IPS DF 4.7 (cell line): Measurements from ENCODE around the gene WASF2.
"Not testable (repeated sequence)": the region's sequence is repeated elsewhere in the genome, so short reads cannot be mapped to it uniquely, and the experiment has no call there.

Experiments
- DNase-seq: peaks from one replicate; pipeline ENCODE4 v3.0.0-alpha.2; 2013; ENCODE audit warnings: low spot score; ENCODE audit errors: extremely low read depth

The WASF2 gene

DNA sequence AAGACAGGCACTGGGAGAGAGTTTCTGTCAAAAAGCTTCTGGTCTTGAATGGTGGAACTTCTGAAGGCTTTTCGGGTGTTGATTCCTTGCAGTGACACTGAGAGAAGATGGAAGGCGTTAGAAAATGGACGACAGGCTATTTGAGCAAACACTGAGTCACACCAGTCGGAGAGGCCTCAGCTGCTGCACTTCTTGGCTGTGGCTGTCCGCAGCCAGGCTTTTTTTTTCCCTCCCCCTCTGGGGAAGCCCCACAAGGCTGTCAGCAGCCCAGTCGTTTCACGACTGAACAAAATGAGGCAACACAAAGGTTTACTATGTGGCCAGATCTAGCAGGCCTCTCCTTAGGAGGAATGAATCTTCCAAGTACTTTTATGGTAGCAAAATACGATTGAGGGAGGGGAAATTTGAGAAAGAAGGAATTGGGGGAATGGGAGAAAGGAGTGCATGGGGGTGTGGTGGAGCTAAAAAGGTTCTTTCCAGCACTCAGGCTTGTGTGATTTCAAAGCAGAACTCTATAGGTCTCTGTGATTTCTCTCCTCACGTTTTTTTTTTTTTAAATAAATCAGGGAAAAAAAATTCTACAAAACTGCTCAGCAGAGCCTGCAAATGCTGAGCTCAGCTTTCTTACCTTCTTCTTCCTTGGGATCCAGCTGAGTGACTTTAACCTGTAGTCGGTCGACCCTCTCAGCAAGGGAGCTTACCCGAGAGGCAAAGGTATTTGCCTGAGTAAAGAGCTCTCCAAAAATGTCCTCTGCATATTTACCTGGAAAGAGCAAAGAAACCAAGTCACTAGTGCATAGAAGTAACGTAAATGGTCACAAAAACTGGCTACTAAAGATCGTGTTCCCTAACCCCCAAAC is 71.4 kb downstream of the WASF2 start:
- DNase-seq, result no peak

DNA sequence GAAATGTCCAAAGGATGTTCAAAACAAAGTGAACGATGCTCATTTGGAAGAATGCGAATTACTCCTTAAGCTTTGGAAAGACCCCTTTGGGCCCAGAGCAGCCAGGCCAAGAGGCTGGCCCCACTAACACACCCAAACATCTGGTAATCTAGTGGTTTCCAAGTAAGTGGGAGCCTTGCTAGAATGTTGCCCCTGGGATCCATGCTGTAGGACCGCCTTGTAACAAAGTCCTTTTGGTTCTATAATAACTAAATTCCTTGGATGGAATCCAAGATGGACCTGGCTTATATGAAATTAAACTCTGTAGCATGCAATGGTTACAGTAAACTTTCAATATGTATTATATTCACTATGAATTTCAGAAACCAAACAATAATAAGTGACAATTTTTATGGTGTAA is 72.3 kb downstream of the WASF2 start:
- DNase-seq, result no peak

DNA sequence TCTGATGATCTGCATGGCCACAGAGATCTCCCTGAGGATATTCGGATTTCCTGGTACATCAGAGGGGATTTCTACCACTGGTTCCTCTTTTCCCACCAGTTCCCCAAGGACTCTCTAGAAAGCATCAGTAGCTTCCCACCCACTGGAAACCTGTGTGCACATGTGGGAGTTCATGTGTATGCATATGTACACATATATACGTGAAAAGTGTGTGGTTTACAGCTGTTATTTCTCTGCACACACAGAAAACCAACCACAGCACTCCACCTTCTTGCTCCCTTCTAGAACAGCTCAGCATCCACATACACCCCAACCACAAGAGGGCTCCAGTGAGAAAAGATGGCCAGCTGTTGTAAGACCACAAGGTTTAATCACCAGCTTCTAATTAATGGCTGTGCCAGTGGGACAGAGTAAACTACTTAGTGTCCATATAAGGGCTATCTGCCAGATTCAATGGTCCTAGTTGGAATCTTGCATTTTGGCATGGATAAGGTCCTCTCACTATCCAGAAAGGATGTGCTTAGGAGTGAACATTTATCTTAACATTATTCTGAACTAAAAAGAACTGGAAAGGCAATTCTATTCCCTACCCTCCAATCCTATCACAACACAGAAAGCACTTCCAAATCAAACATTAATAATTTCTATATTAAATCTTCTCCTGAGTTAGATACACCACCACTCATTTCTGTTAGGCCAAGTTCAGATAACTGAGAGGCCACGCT is 73.4 kb downstream of the WASF2 start:
- no peak for DNase-seq

DNA sequence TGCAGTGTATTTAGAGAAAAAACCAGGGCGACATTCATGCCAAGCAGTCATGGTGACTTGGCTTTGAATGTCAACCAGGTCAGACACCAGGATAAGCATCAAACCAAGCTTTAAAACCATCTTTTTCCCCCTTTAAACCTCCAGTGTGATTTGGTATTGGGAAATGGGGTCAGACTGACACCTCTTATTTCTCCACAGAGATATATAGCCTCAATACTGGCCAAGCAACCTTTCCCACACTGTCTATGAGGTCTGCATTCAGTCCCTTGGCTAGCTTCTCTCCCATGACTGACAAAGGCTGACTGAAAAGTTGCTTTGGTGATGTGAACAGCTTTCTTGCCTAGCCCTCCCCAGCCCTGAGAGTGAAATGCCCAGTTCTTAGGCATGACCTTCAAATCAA is 75.9 kb downstream of the WASF2 start:
- DNase-seq, result no peak

DNA sequence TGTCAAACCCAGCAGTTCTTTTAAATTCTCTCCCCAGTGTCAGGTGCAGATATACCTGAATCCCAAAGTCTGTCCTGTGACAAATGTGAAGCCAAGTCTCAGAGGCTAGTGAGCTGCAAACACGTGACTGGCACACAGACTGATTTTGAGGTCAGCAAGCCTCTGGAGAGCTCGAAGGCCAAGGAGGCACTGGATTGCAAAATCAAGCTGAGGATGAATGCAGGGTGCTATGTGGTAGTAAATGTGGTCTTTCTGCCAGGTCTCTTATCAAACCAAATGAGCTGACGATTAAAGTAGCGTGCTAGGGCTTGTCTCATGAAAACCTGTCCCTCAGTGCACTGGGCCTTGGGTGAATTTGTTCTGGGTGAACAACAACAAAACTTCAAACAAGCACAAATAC is 77.0 kb downstream of the WASF2 start:
- DNase-seq, result no peak

DNA sequence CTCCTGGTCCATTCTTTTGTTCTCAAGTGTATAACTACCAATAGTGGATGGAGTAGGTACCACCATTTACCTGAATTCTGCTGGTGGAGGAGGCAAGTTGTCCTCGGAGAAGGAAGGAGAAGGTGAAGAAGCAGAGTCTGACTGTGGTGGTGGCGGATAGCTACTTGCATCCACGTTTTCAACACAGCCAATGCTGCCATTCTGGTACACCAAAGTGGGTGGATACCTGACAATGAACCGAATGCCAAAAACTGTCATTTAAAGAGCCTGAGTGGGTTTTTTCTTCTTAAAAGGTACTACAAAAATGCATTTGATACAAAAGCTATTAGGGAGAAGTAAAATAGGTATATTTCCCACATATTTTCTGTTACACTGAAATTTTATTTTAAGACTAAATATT is 77.5 kb downstream of the WASF2 start:
- no peak for DNase-seq

DNA sequence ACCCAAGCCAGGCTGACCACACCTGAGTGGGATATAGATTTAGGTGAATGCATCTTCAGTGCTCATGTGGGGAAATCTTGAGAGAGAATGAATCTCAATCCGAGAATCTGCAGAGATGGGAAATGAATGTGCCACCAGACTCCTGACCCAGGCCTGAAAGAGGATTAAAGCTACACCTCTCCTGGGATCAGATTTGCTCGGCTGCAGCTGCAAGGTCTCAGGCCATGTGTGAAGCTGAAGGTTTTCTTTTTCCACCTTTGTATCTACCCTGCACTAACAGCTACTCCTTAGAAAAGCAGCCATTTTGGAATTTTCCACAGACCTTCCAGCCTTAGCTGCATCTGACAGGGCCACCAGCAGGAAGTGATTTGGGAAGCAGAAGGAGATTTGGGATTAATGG is 79.3 kb downstream of the WASF2 start:
- no peak for DNase-seq

DNA sequence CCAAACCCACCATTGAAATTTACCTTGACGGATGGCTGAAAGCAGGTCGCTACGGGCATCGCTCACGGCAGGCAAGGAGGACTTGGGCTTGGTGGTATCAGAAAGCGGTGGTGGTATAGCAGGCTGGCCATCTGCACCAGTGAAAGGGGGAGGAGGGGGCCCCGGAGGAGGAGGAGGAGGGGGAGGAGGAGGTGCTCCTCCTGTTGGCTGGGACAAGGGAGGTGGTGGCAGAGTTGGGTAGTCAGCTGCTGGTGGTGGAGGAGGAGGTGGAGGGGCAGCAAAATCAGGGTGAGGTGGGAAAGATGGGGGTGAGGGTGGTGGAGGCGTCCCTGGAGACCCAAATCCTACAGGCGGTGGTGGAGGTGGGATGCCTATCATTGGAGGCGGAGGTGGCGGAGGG is 80.3 kb downstream of the WASF2 start:
- no peak for DNase-seq

DNA sequence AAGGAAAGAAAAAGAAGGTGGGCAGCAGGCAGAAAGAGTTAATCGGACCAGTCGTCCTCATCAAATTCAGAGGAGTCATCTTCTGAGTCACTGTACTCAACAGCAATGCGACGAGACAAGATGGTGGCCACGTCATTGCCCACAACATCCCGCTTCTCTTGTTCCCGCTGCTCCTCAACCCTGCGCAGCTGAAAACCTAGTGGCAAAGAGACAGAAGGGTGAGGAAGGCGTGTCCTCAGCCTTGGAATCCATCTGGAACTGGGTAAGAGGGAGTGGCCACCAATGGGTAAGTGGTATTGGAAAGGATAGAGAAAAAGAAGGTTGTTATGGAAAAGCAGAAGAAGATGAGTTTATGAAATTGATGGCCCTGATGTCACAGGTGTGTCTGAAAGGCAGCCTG is 81.8 kb downstream of the WASF2 start:
- no peak for DNase-seq

DNA sequence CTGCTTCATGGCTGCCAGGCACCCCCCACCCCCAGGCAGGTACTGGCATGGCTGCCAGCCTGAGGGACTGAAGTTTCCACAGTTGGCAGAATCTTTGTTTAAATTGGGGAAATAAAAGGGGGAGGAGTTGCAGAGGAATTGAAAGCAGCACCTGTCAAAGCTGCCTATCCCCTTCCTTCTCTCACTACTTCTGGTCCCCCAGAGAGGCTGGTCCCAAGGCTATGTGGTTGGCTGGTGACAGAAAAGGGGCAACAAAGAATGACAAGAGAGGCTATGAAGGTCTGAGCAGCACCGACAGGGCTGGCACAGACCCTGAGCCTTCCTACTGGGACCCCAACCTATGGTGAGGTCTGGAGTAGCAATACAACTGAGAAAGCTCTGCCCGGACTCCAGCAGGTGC is 83.2 kb downstream of the WASF2 start:
- not testable (repeated sequence) for DNase-seq

DNA sequence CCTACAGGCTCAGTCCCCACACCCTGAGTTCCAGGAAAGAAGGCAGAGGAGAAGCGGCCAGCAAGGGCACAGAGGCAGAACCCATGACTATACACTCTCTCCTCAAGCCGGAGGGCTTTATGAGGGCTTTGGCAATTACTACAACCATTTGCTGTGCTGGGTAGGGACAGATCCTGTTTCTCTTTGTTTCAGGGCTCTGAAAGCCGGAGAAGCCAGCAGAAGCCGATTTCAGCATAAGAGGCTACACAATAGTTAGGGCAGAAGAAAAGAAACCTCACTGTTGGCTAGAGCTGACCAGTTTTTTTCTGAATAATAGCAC is 83.6 kb downstream of the WASF2 start:
- DNase-seq, result no peak

DNA sequence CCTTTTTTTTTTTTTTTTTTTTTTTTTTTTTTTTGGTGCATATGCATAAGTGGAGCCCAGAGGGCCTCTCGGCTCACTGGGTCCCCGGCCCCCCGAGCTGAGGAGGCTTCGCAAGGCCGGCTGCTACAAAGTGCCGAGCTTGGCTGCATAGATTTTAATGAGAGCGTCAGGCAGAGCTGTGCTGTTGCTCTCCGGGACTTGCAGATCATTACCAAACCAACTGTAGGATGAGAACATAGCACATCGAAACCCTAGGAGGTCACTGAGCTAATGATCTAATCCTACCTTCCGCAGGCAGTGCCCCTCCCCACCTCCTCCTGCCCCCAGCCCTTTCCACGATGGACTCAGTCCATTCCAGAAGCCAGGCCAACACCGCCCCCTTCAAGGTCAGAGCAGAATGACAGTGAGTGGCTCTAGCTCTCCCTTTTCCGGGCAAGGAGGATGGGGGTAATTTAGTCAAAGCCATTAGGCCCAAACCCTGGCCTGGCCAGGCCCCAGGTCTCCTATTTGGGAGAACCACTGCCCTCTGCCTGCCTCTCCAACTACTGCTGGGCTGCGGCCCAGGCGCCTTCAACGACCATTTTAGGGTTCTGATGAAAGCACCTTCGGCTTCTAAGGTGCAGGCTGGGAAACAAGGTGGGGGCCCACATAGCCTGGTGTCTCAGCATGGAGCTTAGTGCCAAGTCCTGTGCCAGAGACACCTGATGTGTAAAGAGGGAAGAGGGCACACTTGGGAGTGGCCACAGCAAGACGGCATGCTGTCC is 84.2 kb downstream of the WASF2 start:
- DNase-seq, result not testable (repeated sequence)

DNA sequence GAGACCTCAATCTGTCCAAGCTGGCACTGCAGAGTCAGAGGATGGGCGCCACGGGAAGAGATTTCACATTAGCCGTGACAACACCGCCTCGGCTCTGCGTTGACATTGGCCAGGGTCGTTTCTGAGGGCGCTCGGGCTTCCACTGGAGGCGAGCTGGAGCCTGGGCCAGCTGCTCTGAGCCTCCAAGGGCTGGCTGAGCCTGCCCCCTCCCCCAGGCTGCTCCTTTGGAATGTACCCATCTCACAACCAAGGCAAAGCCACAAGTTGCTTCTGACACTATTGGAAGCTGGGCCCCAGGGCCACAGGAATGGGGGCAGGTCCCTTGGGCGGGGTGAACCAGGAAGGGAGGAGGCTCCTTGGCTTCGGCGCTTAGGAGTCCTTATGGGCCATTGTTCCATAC is 84.9 kb downstream of the WASF2 start:
- no peak for DNase-seq

DNA sequence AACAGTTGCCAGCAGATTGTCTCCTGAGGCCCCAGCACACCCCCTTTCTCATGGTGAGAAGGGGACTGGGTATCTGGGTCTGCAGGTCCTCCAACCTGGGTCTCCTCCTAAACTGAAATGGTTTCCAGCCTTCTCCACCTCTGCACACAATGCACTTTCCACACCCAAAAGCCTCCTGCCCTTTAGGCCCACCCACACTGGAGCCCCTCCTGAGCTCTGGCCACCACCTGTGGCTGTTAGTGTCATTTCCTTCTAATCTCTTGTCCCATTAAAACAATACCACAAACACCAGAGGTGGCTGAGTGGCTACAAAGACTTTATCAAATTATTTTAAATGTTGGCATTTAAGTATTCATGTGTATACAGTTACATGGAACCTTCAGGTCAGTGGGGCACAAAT is 86.0 kb downstream of the WASF2 start:
- no peak for DNase-seq

DNA sequence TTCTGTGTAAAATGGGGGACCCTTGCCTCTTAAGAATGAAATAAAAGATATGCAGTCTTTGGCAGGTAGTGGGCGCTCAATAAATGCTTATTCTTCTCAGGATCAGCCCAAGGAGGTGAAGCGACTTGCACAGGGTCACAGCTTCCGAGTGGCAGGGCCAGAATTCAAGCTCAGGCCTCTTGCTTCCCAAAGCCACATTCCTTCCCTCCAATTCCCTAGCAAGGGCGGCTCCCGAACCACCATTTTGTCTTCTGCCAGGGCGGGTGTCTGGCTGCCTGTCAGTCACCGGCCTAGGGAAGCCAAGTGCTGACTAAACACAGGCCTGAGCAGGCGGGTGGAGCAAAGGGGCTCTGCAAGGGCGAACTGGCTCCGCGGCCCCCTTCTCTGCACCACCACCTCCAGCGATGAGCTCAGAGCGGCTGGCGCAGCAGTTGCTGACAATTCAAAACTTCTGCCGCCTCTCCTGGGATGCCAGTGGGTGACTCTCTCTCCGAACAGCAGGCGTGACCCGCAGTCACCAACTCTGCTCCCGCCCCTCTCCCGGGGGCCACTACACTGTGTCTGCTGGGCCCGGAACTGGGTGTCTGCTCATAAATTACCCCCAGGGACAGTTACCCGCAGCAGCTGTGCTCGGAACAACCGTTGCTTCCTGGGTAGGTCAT is 86.8 kb downstream of the WASF2 start:
- no peak for DNase-seq

DNA sequence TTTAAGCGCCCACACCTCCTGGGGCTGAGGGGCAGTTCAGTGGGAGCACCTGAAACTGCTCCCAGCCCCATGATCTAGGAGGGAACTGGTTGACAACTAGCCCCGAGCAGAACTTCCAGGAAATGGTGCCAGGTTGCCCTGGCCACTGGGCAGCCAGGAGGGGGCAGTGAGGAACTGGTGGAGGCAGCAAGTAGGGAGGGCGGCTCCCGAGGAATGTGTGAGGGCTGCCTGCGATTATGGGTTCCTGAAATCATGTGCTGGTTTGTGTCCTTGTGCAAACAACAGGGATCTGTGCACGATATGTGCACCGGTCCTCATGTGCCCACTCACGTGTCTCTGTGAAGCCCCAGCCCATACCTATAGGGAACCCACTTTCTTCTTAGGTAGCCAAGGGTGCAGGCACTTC is 87.6 kb downstream of the WASF2 start:
- no peak for DNase-seq

DNA sequence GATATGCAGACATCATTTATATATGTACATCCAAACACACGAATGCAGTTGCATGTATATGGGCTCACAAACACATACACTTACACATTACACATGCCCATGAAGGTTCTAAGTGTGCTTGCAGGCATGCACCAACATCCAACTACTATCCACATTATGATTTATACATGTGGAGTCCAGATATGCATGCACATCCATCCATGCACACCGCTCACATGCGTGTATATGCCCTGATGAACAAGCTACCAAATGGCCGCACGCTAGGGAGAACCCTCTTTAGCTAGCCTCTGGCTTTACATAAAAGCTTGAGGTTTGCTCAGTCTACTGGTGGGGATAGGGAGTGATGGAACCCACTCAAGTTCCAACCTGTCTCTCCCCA is 89.0 kb downstream of the WASF2 start:
- DNase-seq, result no peak

DNA sequence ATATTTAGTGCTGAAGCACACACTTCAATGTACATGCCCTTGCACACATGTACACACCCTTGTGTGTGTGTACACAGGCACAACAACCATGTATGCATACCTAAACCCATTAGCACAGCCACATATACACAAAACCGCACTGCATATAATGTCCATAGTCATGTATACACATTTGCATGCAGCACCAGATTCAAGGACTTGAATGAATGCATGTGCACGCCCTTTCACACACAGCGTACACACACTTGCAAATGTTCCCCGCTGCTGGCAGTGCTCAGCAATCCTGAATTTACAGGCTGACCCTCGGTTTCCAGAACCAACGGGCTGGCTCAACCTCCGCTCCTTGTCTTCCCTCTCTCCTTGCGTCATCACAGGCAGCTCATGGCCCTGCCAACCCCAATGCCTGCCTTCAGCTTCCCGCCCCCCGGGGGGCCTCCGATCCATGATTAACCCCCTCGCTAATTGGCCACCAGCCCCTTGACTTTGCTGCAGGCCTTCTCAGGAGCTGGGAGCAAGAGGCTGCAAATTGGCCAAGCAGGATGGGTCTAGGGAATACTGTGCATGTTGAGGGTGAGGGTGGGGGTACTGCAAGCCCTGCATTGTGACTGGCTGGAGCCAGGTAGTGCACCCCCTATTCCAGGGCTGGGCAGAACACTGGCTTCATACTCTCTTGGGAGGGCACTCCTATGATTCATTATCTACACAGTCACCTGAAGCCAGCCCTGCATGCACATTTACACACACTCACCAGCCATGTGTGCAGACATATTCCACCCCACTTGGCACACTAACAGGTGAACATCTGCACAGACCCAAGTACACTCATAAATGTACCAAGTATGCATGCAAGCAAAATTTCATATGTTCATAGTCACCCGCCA is 89.6 kb downstream of the WASF2 start:
- no peak for DNase-seq

DNA sequence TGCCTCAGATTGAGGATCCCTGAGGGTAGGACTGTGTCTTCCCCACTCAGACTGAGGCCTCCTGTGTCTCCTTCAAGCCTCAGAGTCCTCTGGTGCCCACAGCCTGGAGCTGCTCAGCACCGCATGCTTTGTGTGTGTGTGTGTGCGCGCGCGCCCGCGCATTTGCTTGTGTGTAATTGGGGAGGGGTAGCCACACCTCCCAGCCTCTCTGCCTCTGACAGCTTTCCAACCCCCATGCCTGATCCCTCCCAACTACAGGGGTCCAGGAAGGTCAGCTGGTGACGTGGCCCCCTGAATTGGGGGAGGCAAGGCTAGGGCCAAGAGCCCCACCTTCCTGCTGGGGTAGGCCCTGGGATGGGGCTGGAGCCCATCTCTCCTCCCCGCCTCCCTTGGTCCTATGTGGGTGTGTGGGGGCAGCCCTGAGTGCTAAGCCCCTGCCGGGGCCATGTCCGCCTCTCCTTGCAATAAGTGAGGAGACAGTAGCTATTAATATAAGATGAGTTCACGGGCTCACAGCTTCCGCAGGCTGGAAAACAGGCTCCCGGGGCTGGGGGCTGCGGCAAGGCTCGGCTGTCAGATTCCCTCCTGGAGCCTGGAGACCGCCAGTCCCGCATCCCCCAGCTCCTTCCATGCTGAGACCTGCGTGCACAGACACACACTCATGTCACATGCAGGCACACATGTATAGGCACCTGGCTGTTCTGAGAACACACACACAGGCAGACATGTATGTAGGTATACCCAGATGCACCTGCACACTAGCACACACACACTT is 90.5 kb downstream of the WASF2 start:
- DNase-seq, result no peak
